Measurements from ENCODE around the gene PITX3.
"Not testable (repeated sequence)": the region's sequence is repeated elsewhere in the genome, so short reads cannot be mapped to it uniquely, and the experiment has no call there.

Gene PITX3

GRCh38 chr10:102254426-102254825 is 13.1 kb upstream of the PITX3 start:
- DNase-seq (ENCODE audit: low spot score): no peak

DNA sequence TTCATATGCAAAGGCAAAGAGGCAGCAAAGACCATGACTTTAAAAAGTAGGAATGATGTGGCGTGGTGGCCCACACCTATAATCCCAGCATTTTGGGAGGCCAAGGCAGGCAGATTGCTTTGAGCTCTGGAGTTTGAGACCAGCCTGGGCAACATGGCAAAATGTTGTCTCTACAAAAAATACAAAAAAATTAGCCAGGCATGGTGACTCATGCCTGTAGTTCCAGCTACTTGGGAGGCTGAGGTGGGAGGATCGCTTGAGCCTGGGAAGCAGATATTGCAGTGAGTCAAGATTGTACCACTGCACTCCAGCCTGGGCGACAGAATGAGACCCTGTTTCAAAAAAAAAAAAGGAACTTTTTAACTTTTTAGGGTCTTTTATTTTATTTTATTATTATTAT is 11.2 kb upstream of the PITX3 start:
- not testable (repeated sequence) for DNase-seq (ENCODE audit: low spot score)

GRCh38 chr10:102247734-102248133 is 6.4 kb upstream of the PITX3 start:
- DNase-seq (ENCODE audit: low spot score): no peak

DNA sequence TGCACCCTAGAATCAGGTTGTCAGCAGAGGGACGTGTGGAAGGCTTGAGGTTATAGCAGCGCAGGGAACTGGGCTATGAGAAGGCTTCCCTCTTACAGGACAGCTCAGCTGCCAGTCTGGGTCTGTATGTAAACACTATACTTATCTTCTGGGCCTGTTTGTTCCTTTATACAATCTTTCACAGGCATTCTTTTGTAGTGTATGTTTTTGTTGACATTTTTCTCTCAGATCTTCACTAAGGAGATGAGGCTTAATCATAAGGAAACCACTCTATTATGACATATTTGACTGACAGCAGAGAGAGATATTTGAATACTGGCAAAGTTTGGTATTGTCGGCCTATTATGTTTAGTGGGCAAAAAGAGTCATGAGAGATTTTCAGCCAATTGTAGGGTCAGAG is 4.9 kb upstream of the PITX3 start:
- DNase-seq (ENCODE audit: low spot score): no peak

GRCh38 chr10:102245932-102246251 is 4.6 kb upstream of the PITX3 start:
- DNase-seq (ENCODE audit: low spot score): no peak

DNA sequence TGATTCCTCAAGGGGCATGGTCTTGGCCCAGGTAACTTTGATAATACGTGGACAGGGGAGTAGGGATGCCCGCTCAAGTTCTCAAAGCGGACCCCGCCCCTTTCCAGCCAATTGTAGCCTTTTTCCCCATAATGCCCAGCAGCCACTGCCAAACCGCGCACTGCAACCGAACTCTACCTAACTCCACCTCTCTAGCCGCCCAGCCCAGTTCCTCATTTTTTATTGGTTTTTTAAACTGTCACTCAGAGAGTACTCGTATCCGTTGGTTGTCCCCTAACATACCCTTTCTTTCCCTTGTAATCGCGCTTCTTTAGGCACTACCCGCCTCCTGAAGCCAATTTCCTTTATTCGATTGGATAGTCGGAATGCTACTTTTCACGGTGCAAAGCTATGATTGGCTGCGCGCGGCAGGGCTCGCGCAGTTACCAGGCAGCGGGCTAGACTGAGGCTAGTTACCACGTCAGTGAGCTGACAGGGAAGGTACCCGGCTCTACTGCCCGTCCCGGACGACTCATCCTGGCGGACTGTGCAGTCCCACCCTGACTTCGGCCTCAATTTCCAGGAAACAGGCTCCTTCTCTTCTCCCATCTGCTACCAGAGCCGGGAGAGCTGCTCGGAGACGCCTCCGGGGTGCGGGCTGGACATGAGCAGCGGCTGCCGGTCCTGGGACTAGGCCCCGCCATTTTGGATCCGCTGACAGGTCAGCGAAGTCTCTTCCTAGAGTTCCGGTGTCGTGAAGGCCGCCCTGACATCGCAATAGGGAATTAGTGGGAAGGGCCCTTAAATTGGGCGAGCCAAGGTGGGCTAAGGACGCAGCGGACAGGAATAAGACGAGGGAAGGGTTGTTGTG is 4.0 kb upstream of the PITX3 start, which contains the start of gene GBF1:
Gene GBF1, plus strand, starts transcription at position 451 of the 850 bp plus-strand sequence. CDS start 13,407 bp downstream, outside the sequence.
- peak; percentile 99 for DNase-seq (ENCODE audit: low spot score)

DNA sequence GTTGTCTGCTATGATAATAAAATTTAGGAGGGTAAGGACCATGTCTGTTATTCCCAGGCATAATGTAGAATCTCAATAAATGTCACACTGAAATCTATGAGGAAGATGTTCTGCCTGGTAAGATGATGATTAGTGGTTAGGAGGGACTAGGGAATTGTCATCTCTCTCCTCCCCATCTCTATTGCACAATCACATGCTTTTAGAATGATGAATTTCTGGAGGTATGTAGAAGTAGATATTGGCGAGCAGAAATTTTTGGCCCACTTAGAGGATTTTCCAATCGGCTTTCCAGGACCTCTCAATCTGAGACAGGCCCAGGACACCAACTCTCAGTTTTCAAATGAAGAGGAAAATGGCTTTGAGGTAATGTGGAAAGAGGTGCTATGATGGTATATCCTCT is 2.0 kb upstream of the PITX3 start:
- DNase-seq (ENCODE audit: low spot score): no peak

DNA sequence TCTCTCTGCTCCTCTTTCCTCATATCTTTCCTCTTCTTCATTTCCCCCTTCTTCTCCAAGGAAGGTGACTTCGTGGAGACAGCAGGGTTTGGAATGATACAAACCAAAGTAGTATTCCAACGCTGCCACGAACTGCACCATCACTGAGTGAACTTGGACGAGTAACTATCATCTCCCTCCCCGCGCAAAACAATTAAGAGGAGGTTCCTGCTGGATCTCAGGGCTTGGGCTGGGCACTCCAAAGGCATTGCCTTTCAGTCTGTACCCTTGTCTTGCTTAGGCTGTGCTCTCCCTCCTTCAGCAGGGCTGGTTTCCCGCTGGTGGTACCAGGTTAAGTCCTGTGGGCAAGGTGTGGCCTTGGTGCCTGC is 790 bp upstream of the PITX3 start:
- DNase-seq (ENCODE audit: low spot score): no peak

DNA sequence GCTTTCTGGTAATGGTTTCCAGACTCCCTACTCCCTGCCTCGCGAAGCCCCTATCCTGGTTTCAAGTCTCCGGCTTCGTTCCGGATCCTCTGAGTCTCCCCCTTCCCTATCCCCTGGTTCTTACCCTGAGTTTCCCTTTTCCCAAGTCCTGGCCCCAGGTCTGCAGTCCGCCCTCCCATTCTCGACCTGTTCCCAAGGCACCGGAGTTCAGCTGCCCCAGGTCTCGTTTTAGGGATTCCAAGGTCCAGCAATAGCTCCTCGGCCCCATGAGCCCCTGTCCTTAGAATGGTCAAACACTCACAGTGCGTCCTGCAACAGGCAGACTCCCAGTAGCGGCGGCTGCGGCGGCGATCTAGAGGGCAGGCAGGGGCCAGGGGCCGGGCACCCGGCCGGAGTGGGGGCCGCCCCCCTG is 274 bp downstream of the PITX3 start:
- peak; percentile 54 for DNase-seq (ENCODE audit: low spot score)

- DNase-seq (ENCODE audit: low spot score): no peak
These were observed 763 bp downstream of the PITX3 start for GRCh38 chr10:102240467-102241031.

DNA sequence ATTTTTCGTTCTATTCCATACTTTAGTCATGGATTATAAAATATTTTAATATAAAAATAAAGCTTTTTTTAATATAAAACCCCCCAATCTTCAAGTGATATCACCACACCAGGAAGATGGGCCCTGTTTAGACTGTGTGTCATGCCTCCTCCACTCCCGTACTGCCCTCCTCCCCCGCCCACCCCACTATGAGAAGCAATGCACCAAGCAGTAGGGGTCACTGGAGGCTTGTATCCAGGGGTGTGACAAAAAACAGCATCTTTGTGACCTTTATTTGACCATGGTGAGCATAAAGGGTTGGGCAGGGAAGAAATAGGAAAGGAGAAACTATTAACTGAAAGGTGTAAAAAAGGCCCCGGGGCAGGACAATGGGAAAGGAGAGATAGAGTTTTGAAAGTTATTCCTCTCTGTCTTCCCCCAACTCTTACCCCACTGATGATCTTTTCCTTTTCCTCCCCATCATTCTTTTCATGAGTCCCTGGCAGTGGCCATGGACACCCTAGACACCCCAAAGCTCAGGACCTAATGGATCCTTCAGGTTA is 3.5 kb downstream of the PITX3 start:
- no peak for DNase-seq (ENCODE audit: low spot score)

DNA sequence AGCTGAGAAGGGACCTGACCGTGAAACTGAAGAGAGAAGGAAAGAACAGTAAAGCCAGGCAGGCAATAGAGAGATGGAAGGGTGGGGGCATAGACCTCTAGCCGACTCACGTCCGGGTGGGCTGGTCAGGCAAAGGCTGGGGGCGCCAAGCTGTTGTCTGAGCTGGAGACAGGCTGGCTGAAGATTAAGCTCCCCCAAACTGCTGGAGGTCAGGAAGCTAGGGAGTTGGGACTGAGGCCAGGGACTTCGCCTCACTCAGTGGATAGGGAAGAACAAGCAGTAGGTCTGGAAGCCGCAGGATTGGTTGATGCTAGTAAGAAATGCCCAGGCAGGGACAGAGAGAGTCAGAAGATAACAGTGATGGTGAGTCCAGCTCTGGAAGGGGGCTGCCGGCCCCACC is 5.3 kb downstream of the PITX3 start:
- no peak for DNase-seq (ENCODE audit: low spot score)

GRCh38 chr10:102235598-102235920 is 5.8 kb downstream of the PITX3 start:
- DNase-seq (ENCODE audit: low spot score): no peak

DNA sequence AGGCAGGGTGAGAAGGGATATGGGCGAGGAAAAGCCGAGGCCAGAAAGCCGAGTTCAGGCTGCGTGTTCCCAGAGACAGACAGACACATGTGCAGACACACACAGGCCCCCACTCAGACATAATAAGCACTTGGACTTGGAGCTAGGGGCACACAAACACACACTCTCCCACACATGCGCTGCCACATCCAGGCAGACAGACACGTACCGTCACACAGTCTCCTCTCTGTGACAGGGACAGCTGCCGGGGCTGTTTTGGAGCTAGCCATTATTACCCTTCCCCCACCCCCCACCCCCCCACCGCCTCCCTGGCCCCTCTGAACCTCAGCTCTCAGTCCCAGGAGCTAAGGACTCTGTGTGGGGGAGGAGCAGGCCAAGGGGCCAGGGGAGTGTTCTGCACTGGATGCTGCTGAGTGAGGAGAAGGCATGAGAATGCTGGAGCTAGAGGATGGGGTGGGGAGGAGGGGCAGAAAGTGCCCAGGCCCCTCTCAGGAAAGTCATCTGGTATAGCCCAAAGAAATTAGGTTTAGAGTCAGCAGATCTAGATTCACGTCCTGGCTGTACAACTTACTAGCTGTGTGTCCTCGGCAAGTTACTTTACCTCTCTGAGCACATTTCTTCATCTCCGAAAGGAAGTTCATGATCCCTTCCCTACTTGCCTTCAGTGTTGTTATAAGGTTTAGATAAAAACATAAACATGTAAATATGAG is 6.3 kb downstream of the PITX3 start:
- no peak for DNase-seq (ENCODE audit: low spot score)

GRCh38 chr10:102233997-102234396 is 7.3 kb downstream of the PITX3 start:
- DNase-seq (ENCODE audit: low spot score): no peak

- DNase-seq (ENCODE audit: low spot score): peak; percentile 96
These were observed 9.7 kb downstream of the PITX3 start for GRCh38 chr10:102231357-102232318.

GRCh38 chr10:102230861-102231356 is 10.4 kb downstream of the PITX3 start:
- peak; percentile 68 for DNase-seq (ENCODE audit: low spot score)

- peak; percentile 65 for DNase-seq (ENCODE audit: low spot score)
These were observed 10.9 kb downstream of the PITX3 start for GRCh38 chr10:102230264-102230860.

GRCh38 chr10:102229810-102230263 is 11.5 kb downstream of the PITX3 start:
- peak; percentile 88 for DNase-seq (ENCODE audit: low spot score)

DNA sequence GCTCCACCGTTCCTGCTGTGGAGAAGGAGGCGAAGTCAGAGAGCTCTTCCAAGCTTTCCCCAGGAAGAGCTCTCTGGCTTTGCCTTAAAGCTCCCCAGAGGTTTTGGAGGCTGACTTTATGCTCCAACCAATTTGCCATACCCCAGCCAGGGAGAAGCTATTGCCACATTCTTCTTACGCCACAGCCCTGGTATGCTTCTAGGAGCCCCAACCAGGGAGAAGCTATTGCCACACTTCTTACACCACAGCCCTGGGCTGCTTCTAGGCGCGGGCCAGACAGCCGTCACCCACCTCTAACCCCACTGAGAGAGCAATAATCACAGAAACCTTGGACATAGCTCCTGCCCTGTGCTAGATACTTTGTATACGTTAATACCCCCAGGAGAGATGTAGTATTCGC is 14.3 kb downstream of the PITX3 start:
- peak; percentile 50 for DNase-seq (ENCODE audit: low spot score)

GRCh38 chr10:102226542-102226870 is 14.8 kb downstream of the PITX3 start:
- no peak for DNase-seq (ENCODE audit: low spot score)
